ENCODE results near the gene ADGRG2.

ADGRG2 gene

DNA sequence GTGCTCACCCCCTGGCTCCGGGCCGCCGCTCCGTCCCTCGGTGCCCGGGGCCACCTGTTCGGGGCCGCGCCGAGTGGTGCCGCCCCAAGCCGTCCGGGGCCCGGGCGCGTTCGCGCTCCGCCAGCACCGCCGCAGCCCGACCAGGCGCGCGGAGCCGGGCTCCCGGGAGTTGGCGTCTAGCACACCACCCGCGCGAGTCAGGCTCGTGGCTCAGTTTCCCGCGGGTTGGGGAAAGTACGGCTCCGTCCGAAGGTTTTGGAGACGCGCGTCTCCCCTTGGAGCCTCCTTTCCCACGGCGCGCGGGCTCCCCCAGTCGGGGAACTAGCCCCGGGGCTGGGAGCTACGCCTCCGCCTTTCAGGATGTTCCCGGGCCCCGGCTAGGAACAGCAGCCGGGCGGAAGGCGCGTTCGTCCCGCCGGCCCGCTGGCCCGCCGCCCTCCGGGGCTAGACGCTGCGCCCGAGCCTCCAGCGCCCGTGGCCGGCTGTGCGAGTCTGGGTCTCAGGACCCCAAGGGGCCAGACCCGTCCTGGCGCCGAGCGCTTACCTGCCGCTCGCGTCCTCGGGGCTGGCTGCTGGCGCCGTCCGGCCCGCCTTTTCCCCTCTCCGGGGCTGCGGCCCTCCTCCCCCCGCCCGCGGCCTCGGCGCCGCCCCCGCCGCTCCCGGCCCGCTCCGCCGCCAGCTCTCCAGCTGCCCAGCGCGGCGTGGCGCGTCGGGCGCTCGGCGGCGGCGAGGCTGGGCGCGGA, at the start of gene ADGRG2:
Gene ADGRG2, minus strand, starts transcription at position 571 of the 743 bp plus-strand sequence. CDS start 53,634 bp downstream, outside the sequence.
- no peak for DNase-seq

GRCh38 chrX:19168609-19169008, 46.3 kb upstream of the ADGRG2 start:
- no peak for DNase-seq

- no peak for DNase-seq
These were observed 40.6 kb upstream of the ADGRG2 start for GRCh38 chrX:19162851-19163250.

DNA sequence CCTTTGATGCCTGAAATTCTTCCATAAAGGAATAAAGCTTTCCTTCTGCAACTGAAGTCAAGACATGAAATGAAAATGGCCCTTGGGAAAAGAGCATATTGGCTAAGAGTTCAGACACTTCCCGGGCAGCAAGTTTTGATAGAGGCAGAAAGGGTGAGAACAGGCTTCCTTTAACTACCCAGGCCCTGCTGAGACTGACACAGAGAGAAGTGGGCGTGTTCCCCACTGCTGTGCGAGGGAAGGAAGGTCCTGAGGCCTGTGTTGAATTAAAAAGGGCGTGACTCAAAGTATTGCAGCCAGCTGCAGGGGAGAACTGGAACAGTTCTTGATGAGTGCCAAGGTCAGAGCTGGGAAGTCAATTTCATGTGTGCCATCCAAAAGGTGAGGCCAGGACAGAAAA, 33.9 kb upstream of the ADGRG2 start:
- DNase-seq: no peak

GRCh38 chrX:19152762-19153161, 30.5 kb upstream of the ADGRG2 start:
- no peak for DNase-seq

GRCh38 chrX:19137067-19137466, 14.8 kb upstream of the ADGRG2 start:
- DNase-seq: no peak

DNA sequence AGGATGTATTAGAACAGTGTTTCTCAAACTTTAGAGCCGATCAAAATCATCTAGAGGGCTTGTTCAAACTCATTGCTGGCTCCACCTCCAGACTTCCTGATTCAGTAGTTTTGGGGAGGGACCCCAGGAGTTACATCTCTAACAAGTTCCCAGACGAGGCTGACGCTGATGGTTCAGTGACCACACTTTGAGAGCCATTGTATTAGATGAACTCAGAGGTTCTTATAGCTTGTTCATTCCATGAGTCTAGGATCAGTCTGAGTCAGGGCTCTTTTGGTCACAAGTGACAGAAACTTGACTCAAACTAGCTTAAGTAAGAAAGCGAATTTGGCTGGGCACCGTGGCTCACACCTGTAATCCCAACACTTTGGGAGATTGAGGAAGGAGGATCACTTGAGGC, 11.5 kb upstream of the ADGRG2 start:
- DNase-seq: no peak

DNA sequence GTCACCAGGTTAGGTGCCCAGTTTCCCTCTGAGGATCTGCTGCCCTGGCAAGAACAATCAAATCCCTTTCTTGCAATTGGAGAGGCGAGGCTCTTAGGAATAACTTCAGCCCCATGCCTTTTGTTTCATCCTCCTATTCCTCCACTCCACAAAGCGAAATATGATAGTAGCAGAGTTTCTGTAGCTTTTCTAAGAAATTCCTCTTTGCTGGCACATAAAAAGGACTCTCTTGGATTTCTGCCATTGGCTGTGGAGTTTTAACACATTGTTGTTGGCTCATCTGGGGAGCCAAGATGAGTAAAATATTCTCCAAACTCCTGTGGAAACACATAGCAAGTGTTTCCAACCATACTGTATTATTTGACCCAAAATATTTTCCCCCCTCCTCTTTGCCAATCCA, 11.0 kb upstream of the ADGRG2 start:
- no peak for DNase-seq

DNA sequence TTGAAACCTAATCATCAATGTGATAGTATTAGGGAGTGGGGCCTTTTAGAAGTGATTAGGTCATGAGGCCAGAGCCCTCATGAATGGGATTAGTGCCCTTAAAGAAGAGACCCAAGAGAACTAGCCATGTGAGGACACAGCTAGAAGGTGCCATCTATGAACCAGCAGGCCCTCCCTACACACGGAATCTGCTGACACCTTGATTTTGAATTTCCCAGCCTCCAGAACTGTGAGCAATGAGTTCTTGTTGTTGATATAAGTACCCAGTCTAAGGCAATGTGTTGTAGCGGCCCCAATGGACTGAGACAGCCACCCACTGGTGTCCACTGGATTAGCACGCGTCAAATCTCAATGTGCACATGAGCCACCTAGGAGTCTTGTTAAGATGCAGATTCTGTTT, 8.4 kb upstream of the ADGRG2 start:
- no peak for DNase-seq

DNA sequence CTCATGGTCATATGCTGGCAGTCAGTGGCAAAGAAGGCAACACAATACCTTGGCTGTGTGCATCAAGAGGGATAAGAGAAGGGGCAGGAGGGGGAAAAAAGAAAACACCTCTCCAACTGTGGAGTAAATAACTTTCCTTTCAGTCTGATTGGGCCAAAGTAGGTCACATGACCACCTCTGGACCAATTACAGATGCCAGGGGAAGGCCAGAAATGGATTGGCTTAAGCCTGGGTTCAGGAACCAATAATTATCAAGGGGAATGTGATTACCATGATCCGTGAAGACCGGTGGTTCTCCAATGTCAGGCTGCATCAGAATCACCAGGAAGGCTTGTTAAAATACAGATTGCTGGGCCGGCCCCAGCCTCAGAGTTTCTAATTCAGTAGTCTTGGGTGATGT, 7.4 kb upstream of the ADGRG2 start:
- no peak for DNase-seq

DNA sequence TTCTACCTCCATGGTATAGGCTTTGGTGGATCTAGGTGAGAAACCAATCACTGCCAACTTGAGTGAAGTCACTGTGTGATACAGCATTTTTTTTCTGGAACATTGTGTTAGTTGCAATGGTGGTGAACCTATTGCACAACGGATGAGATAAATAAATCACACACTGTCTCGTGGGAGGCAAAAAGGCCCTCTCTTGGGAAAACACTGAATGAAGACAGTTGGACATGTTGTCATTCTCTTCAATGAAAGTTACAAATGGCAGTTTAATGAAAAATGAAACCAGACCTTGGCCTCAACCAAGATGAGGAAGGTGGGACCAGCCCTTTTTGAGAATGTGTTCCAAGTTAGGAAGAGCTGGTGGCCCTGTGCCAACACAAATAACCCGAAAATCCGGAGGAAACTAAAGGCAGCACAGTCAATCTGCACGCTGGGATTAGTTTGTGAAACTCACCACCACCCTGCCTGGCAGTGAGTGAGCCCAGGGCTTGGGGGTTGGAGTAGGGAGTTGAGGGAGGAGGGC, 5.4 kb upstream of the ADGRG2 start:
- DNase-seq: no peak

DNA sequence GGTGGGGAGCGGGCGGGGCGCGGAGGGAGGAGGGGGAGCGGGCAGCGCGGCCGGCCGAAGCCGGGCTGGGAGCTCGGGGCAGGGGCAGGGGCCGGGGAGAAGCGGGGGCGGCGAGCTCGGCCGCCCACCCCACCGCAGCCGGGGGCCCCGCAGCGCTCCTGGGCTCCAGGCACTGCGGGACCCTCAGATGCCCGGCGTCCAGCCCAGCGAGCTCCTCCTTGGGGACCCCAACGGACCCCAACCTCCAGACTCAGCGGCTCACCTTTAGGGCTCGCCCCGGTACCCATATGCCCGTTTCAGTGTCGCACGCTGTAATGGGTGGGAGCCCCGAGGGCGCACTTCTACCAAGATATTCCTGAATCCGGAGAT, 357 bp upstream of the ADGRG2 start:
- no peak for DNase-seq

DNA sequence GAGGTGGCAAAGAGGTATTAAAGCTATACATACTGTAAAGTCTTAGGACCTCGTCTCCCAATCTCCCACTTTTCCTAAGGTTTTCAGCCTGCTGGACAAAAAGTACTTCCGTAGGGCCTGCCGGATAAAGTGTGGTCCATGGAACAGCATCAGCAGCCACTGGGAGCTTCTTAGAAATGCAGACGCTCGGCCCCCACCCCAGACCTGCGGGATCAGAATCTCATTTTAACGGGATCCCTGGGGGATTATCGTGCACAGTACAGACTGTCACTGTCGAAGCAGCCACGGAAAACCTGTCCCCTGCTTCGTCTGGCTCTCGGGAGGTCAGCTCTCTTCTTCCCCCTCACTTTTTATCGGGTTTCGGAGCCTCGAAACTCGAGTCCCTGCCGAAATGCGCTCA, 802 bp downstream of the ADGRG2 start:
- DNase-seq: no peak

- no peak for DNase-seq
These were observed 11.6 kb downstream of the ADGRG2 start for GRCh38 chrX:19110642-19111041.

DNA sequence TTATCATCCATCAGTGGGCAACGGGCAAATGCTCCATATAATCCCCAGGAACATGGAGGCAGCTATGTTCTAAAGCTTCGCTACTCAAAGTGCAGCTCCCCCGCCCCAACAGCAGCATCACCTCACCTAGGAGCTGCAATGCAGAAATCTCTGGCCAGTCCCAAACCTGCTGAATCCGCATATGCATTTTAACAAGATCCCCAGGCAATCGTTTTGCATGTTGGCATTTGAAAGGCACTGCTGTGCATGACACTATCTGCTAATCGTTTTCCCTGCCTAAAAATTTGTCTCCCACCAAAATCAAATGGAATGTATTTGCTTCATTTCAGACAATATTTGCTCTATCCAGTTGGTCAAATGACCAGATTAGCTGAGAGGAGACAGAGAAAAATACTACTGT, 15.2 kb downstream of the ADGRG2 start:
- no peak for DNase-seq

DNA sequence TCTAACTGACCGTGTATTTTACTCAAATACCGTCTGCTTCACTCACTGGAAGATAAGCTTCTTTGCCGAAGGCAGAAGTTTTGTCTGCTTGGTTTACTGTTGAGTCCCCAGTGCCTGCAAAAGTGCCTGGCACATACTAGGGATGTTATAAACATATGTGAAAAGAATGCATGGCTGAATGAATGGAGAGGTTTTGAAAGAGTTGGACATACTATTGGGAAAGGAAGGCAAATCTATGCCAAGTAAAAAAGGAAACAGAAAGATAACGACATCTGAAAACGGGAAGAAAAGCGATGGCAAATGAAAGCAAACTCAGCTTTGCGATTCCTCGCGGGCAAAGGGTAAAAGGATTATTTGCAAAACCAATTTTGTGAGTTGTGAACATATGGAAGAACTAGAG, 21.7 kb downstream of the ADGRG2 start:
- DNase-seq: no peak

DNA sequence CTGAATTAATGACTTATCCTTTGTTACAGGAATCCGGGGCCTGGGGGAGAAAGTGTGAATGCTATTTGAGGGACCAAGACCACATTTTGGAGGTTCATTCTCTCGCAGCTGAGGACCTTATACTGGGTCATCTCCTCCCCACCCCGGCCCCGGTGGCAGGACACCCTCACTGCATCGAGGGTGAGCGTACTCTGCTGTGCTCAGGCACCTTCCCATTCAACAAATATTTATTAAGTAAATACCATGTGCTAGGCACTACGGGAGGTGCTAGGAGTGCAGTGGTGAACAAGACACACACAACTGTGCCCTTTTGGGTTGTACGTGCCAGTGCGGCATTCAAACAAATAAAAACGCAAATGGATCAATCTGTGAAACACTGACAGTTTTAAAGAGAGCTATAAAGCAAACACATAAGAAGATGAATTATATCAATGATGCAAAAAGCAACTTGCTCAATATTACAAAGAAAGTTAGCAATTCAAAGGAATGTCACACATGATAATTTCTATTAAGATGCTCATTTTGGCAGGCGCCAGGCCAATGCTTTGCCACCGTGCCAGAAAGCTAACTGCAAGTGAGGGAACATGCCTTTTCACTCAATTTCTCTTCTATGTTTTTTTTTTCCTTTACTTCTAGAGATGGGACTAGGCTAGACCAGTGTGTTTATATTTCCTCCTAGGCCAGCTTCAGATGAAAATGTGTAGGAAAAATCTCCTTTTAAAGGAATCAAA, 24.6 kb downstream of the ADGRG2 start:
- DNase-seq: no peak

DNA sequence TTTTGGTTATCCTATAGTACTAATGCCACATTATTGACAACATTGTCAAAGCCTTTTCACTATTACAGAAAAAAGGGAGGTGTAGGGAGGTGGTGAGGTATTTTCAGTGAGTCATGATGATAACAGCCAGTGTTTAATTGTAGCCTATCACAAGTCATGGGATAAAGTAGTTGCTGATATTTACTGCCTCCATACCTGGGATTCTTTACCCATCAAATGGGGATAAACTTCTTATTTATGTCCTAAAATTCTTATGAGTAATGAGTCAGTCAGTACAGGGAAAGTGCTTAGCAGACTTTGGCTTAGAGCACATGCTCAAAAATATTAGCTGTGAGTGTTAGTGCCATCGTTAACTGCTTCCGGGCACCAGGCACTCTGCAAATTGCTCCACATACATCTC, 25.7 kb downstream of the ADGRG2 start:
- DNase-seq: no peak

DNA sequence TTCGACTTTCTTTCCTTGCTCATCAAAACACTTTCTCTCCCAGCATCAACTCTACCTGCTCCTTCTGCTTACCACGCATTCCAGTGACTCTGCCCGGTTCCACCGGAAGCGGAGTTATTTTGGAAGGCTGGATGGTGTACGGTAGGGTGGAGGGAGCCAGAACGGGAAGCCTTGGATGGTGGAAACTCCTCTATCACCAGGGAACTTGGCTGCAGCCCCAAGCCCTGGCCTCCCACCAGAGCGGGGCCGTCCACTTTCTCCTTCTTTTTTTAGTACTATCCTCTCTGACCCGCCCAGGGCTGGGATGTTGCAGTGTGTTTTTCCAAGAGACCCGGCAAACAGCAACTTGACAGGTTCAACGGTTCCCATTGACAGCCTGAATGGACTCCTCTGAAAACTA, 27.6 kb downstream of the ADGRG2 start:
- no peak for DNase-seq

DNA sequence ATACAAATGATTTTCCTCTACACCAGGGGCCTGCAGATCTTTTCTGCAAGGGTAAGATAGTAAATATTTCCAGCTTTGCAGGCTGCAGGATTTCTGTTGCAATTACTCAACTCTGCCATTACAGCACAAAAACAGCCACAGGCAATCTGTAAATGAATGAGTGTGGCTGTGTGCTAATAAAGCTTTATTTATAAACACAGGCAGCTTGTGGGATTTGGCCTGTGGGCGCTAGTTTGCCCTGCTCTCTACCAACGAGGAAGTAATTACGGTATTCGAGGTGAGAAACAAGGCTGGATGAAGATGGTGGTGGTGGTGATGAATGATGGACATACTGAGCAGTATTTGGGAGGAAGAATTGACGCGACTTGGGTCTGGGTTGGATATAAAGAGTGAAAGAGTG, 30.7 kb downstream of the ADGRG2 start:
- no peak for DNase-seq

- DNase-seq: no peak
These were observed 32.7 kb downstream of the ADGRG2 start for GRCh38 chrX:19089555-19090040.

DNA sequence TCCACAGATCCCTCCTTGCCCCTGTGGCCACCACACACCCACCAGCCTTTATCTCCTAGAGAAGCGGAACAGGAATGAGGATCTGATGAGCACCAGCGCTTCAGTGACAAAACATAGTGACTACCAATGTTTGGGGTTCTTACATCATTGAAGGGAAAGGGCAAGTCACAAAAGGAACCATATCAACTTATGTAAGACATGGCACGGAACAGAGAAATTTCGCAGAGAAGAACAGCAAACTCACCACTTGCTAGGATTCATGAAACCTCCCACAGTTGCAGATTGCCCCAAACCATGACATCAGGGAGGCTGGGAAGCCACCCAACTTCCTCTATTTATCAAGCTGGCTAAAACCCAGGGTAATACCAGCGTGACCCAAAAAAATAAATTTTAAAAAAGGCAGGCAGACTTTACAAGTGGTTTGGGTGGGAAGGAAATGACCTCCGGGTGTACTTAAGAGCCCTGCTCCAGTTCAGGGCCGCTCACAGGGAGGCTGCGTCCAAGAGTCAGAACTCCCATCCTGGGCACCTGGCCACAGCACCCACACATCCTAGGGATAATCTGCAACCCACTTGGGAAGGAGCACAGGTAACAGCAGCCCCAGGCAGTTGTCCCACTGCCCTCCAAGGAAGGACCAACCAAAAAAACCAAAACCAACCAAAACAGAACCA, 36.0 kb downstream of the ADGRG2 start:
- no peak for DNase-seq

DNA sequence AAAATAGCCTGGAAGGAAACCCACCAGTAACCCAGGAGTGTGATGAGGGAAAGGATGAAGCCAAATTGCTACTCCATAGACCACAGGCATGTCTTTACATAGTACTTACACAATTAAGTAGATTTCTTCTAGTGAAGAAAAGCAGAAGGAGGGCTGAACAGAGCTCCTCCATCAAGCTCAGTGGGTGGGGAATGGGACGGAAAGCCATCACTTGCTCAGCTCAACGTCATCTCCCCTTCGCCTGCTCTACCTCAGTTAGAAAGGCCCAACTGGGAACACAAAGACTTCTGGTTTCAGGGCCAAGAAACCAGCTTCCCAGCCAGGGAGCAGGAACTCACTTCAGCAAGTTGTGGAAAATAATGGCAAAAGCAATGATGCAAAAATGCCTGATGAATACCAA, 36.6 kb downstream of the ADGRG2 start:
- DNase-seq: no peak

DNA sequence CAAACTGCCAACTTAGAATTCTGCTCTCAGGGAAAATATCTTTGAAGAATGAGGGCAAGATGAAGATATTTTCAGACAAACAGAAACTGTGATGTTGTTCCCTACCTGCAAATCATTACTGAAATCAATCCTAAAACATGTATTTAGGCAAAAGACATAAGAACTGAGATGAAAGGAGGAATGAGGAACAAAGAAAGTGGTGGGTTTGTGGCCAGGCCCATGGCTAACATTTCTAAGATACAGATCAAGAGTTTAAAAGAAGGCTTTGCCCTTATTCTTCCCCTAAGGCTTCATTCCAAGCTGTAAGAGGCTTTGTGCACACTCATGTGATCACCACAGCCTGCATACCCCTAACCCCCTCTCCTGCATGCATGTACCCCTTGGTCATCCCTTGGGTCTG, 46.5 kb downstream of the ADGRG2 start:
- no peak for DNase-seq
